Measurements from ENCODE around the gene TYRP1.

The TYRP1 gene

GRCh38 chr9:12759761-12760160 is 66.6 kb downstream of the TYRP1 start:
- DNase-seq (ENCODE audit: low read depth, low spot score) = no peak
- Histone ChIP-seq H3K9me3 (ENCODE audit: control insufficient read depth, insufficient read depth, low read length) (no peaks in the 10 kb centered on the region), H3K4me1 (ENCODE audit: control insufficient read depth, insufficient read depth, low read length) (0 out of 2 replicates have a peak, but pooled peaks cover 1% of the 10 kb centered on the region), H3K27me3 (ENCODE audit: control insufficient read depth, insufficient read depth, low read length) (no peaks in the 10 kb centered on the region), H3K36me3 (ENCODE audit: control insufficient read depth, insufficient read depth, low read length) (no peaks in the 10 kb centered on the region), H3K27ac (ENCODE audit: low read length) (no peak overlapping the region), H3K4me3 (ENCODE audit: low read length) (no peak overlapping the region)
- no CpG with 5 or more reads among the region's 1 CpG for WGBS (ENCODE audit: insufficient coverage, insufficient read length)

All from iPS DF 6.9 (cell line).